Measurements from ENCODE around the gene TMEM250. TPM values are rescaled to one million over a fixed set of nuclear protein-coding genes. Genes with fewer than 3 reads are reported as not detected.

TMEM250 gene
- total and polyA plus RNA-seq, 2 donors from 2014 or later: 22.2 to 33.1 TPM

DNA sequence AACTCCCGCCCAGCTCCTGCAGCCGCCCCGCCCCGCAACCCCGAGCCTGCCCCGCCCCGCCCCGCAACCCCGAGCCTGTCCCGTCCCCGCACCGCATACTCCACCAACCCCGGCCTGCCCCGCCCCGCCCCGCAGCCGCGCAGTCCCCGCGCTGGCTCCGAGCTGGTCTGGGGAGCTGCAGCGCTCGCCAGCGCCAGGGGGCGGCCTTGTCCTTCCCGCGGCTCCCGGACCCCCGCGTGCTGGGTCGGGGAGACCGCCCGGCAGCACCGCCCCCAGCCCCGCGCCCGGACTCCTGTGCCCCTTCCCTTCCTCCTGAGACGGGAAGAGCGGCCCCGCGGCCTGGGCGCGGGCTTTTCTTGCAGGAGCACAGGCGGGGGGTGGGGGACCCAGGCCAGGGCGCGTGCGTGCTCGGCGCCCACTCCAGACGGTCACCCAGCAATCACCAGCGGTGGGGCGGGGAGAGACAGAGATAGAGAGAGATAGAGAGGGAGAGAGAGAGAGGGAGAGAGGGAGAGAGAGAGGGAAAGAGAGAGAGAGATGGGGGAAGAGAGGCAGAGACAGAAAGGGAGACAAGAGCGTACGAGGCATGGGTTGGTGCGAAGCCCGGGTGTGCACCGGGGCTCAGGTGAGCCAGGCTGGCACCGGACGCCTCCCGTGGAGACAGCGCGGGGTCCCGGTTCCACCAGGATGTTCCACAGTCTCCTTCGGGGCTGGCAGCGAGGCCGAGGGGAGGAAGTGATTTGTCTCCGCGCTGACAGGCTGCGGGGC is 14.7 kb upstream of the TMEM250 start:
- Histone ChIP-seq H3K27ac (ENCODE audit: low read depth in 2 of 2, low read length in 2 of 2) (no peak overlapping the region), H3K9ac (ENCODE audit: low read length in 3 of 3) (no peak overlapping the region), H3K27me3 (ENCODE audit: control insufficient read depth, insufficient read depth, low read length) (peaks cover 19% of the 10 kb centered on the region), H3K9me3 (ENCODE audit: control insufficient read depth in 2 of 3, insufficient read depth in 1 of 3, low read length in 3 of 3) (no peaks in the 10 kb centered on the region), H3K36me3 (ENCODE audit: control insufficient read depth in 2 of 3, insufficient read depth in 3 of 3, low read length in 3 of 3) (no peaks in the 10 kb centered on the region), H3K4me1 (ENCODE audit: control insufficient read depth in 2 of 3, insufficient read depth in 2 of 3, low read depth in 1 of 3, low read length in 3 of 3) (peaks cover 0 to 4% (median 0%) of the 10 kb centered on the region in 3 donors), H3K4me3 (ENCODE audit: low read length in 3 of 3) (no peak overlapping the region)
- DNase-seq (peak in 4 of 5 donors; percentile 56 to 77 (median 68)), FAIRE-seq (no peak)
- intact Hi-C loops (cut with DNase I): no loop called here
- TF ChIP-seq, protein P1, sequence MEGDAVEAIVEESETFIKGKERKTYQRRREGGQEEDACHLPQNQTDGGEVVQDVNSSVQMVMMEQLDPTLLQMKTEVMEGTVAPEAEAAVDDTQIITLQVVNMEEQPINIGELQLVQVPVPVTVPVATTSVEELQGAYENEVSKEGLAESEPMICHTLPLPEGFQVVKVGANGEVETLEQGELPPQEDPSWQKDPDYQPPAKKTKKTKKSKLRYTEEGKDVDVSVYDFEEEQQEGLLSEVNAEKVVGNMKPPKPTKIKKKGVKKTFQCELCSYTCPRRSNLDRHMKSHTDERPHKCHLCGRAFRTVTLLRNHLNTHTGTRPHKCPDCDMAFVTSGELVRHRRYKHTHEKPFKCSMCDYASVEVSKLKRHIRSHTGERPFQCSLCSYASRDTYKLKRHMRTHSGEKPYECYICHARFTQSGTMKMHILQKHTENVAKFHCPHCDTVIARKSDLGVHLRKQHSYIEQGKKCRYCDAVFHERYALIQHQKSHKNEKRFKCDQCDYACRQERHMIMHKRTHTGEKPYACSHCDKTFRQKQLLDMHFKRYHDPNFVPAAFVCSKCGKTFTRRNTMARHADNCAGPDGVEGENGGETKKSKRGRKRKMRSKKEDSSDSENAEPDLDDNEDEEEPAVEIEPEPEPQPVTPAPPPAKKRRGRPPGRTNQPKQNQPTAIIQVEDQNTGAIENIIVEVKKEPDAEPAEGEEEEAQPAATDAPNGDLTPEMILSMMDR (IDR thresholded peaks at IDR 0.05; ENCODE audit: borderline replicate concordance, extremely low read depth, insufficient read depth): no peak

GRCh38 chr9:136132512-136133050 is 13.9 kb upstream of the TMEM250 start:
- H3K27me3 ChIP-seq (ENCODE audit: control insufficient read depth, insufficient read depth, low read length): peaks cover 21% of the 10 kb centered on the region
- FAIRE-seq (no peak), DNase-seq (peak in 1 of 5 donors; percentile 55)
- peaks cover 0 to 4% (median 0%) of the 10 kb centered on the region in 3 donors for H3K4me1 ChIP-seq (ENCODE audit: control insufficient read depth in 2 of 3, insufficient read depth in 2 of 3, low read depth in 1 of 3, low read length in 3 of 3)
- TF ChIP-seq, protein P1 (IDR thresholded peaks at IDR 0.05; ENCODE audit: borderline replicate concordance, extremely low read depth, insufficient read depth): no peak
- intact Hi-C loops (cut with DNase I): no loop called here
- no peaks in the 10 kb centered on the region for H3K9me3 ChIP-seq (ENCODE audit: control insufficient read depth in 2 of 3, insufficient read depth in 1 of 3, low read length in 3 of 3)
- no peak overlapping the region for H3K9ac ChIP-seq (ENCODE audit: low read length in 3 of 3)
- no peak overlapping the region for H3K27ac ChIP-seq (ENCODE audit: low read depth in 2 of 2, low read length in 2 of 2)
- H3K36me3 ChIP-seq (ENCODE audit: control insufficient read depth in 2 of 3, insufficient read depth in 3 of 3, low read length in 3 of 3): no peaks in the 10 kb centered on the region
- H3K4me3 ChIP-seq (ENCODE audit: low read length in 3 of 3): no peak overlapping the region

GRCh38 chr9:136131629-136132511 is 13.2 kb upstream of the TMEM250 start:
- H3K9ac ChIP-seq (ENCODE audit: low read length in 3 of 3): no peak overlapping the region
- no peaks in the 10 kb centered on the region for H3K9me3 ChIP-seq (ENCODE audit: control insufficient read depth in 2 of 3, insufficient read depth in 1 of 3, low read length in 3 of 3)
- peaks cover 21% of the 10 kb centered on the region for H3K27me3 ChIP-seq (ENCODE audit: control insufficient read depth, insufficient read depth, low read length)
- no peak overlapping the region for H3K4me3 ChIP-seq (ENCODE audit: low read length in 3 of 3)
- H3K4me1 ChIP-seq (ENCODE audit: control insufficient read depth in 2 of 3, insufficient read depth in 2 of 3, low read depth in 1 of 3, low read length in 3 of 3): peaks cover 0 to 4% (median 0%) of the 10 kb centered on the region in 3 donors
- FAIRE-seq (no peak), DNase-seq (no peak)
- H3K27ac ChIP-seq (ENCODE audit: low read depth in 2 of 2, low read length in 2 of 2): no peak overlapping the region
- TF ChIP-seq, protein P1 (IDR thresholded peaks at IDR 0.05; ENCODE audit: borderline replicate concordance, extremely low read depth, insufficient read depth): no peak
- no peaks in the 10 kb centered on the region for H3K36me3 ChIP-seq (ENCODE audit: control insufficient read depth in 2 of 3, insufficient read depth in 3 of 3, low read length in 3 of 3)
- intact Hi-C loops (cut with DNase I): no loop called here
